Smooth muscle cell (in vitro differentiated cells): ENCODE measurements around the gene GNAI3. TPM values are rescaled to one million over a fixed set of nuclear protein-coding genes. Genes with fewer than 3 reads are reported as not detected.
A peak's percentile ranks its signal among the peaks of the same experiment; 100 is the strongest.

ENCODE experiments used
- DNase-seq: peaks from one replicate; lab custom pipeline; 2025; ENCODE audit not compliant: unreplicated experiment; lab: John Stamatoyannopoulos, UW
- H2AFZ ChIP-seq: fragments of 200-600 bp; sonication (generic); 2 replicates; pipeline ENCODE4 v1.6.0; 2016; ENCODE audit warnings: antibody characterized with exemption, low read depth, mild to moderate bottlenecking
- H3F3A ChIP-seq: fragments of 200-600 bp; sonication (generic); 2 replicates; pipeline ENCODE4 v1.6.0; 2017; ENCODE audit warnings: antibody characterized with exemption, low read depth
- H3K27ac ChIP-seq: fragments of 200-600 bp; sonication (generic); 2 replicates; pipeline ENCODE4 v1.5.1; 2016; ENCODE audit warnings: low read depth, mild to moderate bottlenecking
- H3K27me3 ChIP-seq: fragments of 200-600 bp; sonication (generic); 2 replicates; pipeline ENCODE4 v1.6.1; 2016; ENCODE audit warnings: low read depth, mild to moderate bottlenecking
- H3K36me3 ChIP-seq: fragments of 200-600 bp; sonication (generic); 2 replicates; pipeline ENCODE4 v1.5.1; 2016; ENCODE audit warnings: low read depth
- H3K4me1 ChIP-seq: fragments of 200-600 bp; sonication (generic); 2 replicates; pipeline ENCODE4 v1.5.1; 2016; ENCODE audit warnings: low read depth
- H3K4me2 ChIP-seq: fragments of 200-600 bp; sonication (generic); 2 replicates; pipeline ENCODE4 v1.6.0; 2016; ENCODE audit warnings: mild to moderate bottlenecking
- H3K4me3 ChIP-seq: fragments of 200-600 bp; sonication (generic); 2 replicates; pipeline ENCODE4 v1.5.1; 2016; ENCODE audit warnings: mild to moderate bottlenecking
- H3K79me2 ChIP-seq: fragments of 200-600 bp; sonication (generic); 2 replicates; pipeline ENCODE4 v1.6.0; 2016; ENCODE audit warnings: low read depth, mild to moderate bottlenecking
- H3K9ac ChIP-seq: fragments of 200-600 bp; sonication (generic); 2 replicates; pipeline ENCODE4 v1.6.0; 2016; ENCODE audit warnings: low read depth
- H3K9me3 ChIP-seq: fragments of 200-600 bp; sonication (generic); replicated peaks from 2 replicates; pipeline ENCODE4 v1.5.1; 2016; ENCODE audit warnings: low read depth
- H4K20me1 ChIP-seq: fragments of 200-600 bp; sonication (generic); 2 replicates; pipeline ENCODE4 v1.6.0; 2016; ENCODE audit warnings: low read depth
- CTCF ChIP-seq: fragments of 200-600 bp; sonication (generic); IDR thresholded peaks from 2 replicates; pipeline ENCODE4 v1.5.1; 2017; ENCODE audit warnings: borderline replicate concordance, mild to moderate bottlenecking, antibody characterized with exemption; ENCODE audit not compliant: insufficient read depth, poor library complexity, severe bottlenecking
- WGBS: methylation state at CpG from one replicate; pipeline ENCODE4 v1.1.7; 2016; ENCODE audit warnings: low lambda C conversion rate; 5-methylcytosine and 5-hydroxymethylcytosine counted together
- polyA plus RNA-seq: library from polyadenylated mRNA; unstranded; fragments of >200 nt; fragmentation: Nextera tagmentation; extraction: Ambion mirVana; gene quantifications from 2 replicates; pipeline ENCODE4 v1.2.1, GENCODE V29; 2016
- total RNA-seq: library from RNA; depleted of rRNA; stranded (reverse); fragments of >200 nt; gene quantifications from 2 replicates; pipeline ENCODE4 v1.2.3, GENCODE V29; 2014

GNAI3 gene
- total and polyA plus RNA-seq, 2 experiments from 2014 or later: 11.4 to 15.4 TPM

GRCh38 chr1:109503935-109504334 is 44.5 kb upstream of the GNAI3 start:
- 88% methylated on average over 5 of the region's 5 CpGs for WGBS
- H4K20me1 ChIP-seq: peaks cover 12% of the 10 kb centered on the region
- no peak for DNase-seq
- TF ChIP-seq CTCF: no peak
- H3K9me3 ChIP-seq: no peaks in the 10 kb centered on the region
- no peak overlapping the region for H3K27ac ChIP-seq
- H2AFZ ChIP-seq: no peak overlapping the region
- peaks cover 18% of the 10 kb centered on the region for H3F3A ChIP-seq
- H3K4me2 ChIP-seq: no peak overlapping the region
- no peak overlapping the region for H3K4me3 ChIP-seq
- peaks cover under 1% of the 10 kb centered on the region for H3K4me1 ChIP-seq
- H3K27me3 ChIP-seq: no peaks in the 10 kb centered on the region
- no peak overlapping the region for H3K9ac ChIP-seq
- no peaks in the 10 kb centered on the region for H3K79me2 ChIP-seq
- no peaks in the 10 kb centered on the region for H3K36me3 ChIP-seq

- Histone ChIP-seq H3F3A (peaks cover 14% of the 10 kb centered on the region), H3K36me3 (no peaks in the 10 kb centered on the region), H3K4me2 (no peak overlapping the region), H2AFZ (no peak overlapping the region), H3K27me3 (peaks cover 2% of the 10 kb centered on the region), H3K9me3 (no peaks in the 10 kb centered on the region), H3K79me2 (no peaks in the 10 kb centered on the region), H3K4me3 (no peak overlapping the region), H4K20me1 (peaks cover 5% of the 10 kb centered on the region), H3K9ac (no peak overlapping the region), H3K4me1 (peaks cover 6% of the 10 kb centered on the region), H3K27ac (no peak overlapping the region)
- WGBS: 90% methylated on average over 1 of the region's 1 CpG
- DNase-seq: no peak
- no peak for TF ChIP-seq CTCF
Observed at GRCh38 chr1:109504974-109505373, 43.4 kb upstream of the GNAI3 start.

GRCh38 chr1:109508001-109508872 is 40.2 kb upstream of the GNAI3 start:
- WGBS: 94% methylated on average over 25 of the region's 25 CpGs
- DNase-seq: no peak
- Histone ChIP-seq H3K79me2 (no peaks in the 10 kb centered on the region), H4K20me1 (no peaks in the 10 kb centered on the region), H3K4me2 (no peak overlapping the region), H2AFZ (no peak overlapping the region), H3F3A (no peaks in the 10 kb centered on the region), H3K27ac (no peak overlapping the region), H3K9me3 (no peaks in the 10 kb centered on the region), H3K36me3 (no peaks in the 10 kb centered on the region), H3K9ac (no peak overlapping the region), H3K4me3 (no peak overlapping the region), H3K4me1 (peaks cover 7% of the 10 kb centered on the region), H3K27me3 (peaks cover 29% of the 10 kb centered on the region)
- TF ChIP-seq CTCF: no peak

- Histone ChIP-seq H2AFZ (no peak overlapping the region), H3K36me3 (no peaks in the 10 kb centered on the region), H3K27me3 (peaks cover 32% of the 10 kb centered on the region), H3F3A (no peaks in the 10 kb centered on the region), H3K27ac (no peak overlapping the region), H4K20me1 (no peaks in the 10 kb centered on the region), H3K79me2 (no peaks in the 10 kb centered on the region), H3K4me1 (peaks cover 7% of the 10 kb centered on the region), H3K4me3 (peak overlapping the region; percentile 64), H3K9ac (no peak overlapping the region), H3K4me2 (peak overlapping the region; percentile 95), H3K9me3 (no peaks in the 10 kb centered on the region)
- TF ChIP-seq CTCF: no peak
- no peak for DNase-seq
- 84% methylated on average over 7 of the region's 7 CpGs for WGBS
Observed at GRCh38 chr1:109508873-109509175, 39.6 kb upstream of the GNAI3 start.
